HG03354 (cell line): ENCODE results near the gene CNTN3.

Experiments used
- ATAC-seq: cut with Tn5 transposase; IDR thresholded peaks from one replicate; pipeline ENCODE4 v1.9.1; 2021; ENCODE audit warnings: mild to moderate bottlenecking; ENCODE audit not compliant: unreplicated experiment, poor library complexity, severe bottlenecking

The CNTN3 gene

DNA sequence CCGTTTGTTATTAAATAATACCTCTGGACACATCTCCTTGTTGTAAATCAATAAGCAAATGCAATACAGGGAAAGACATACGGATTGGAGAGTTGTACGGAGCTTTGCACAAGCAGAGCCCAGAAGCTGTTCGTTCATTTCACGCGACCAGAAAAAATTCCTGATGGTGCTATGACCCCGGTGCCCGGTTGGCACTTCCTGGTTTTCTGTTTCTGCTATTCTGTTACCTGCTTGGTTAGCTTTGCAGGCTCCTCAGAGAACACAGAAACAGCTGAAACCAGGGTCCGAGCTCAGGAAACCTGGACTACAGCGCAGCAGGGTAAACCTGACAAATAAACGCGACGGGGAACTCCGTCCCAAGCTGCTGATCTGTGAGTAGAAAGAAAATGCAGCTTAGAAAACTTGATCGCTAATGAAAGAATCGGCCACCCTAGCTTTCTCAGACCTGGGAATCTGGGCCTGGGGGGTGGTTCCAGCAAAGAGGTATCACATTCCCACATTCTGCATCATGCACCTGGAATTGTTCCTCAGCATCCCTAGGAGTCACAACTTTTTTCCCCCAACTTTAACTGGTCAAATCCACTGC is 845 bp downstream of the CNTN3 start:
- no peak for ATAC-seq

DNA sequence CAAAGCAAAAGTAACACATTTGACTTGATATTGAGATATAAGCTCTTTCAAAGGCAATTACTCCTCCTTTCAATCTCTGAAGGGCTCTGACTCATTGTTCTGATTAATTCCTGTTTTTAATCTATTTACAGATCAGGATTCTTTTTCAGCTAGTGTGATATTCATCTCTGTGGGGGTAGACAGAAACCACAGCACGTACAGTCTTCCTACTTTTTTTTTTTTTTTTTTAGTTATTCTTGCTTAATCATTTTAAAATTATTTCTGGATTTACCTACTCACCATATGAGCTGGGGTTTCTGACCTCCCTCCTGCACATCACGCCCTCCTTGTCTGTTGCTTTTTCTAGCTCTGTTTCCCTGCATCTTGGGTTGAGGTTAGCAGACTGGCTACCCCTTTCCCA is 1.4 kb downstream of the CNTN3 start:
- no peak for ATAC-seq

DNA sequence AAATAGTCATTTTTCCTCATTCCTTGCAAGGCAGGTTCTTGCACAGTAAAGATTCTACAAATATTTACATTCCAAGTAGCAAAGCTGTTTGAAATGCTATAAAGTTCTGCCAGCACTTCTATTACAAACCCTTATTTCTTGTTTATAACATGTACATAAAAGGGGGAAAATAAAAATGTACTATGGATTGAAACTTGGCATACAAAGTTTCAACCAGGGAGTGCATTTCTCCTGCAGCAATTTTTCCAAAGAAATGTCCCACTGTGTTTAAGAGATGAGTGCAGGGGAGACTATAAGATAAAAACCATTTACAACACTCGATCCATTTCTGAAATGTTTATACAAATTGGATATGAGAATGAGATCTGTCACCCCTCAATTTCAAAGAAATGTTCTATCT is 3.3 kb downstream of the CNTN3 start:
- no peak for ATAC-seq

DNA sequence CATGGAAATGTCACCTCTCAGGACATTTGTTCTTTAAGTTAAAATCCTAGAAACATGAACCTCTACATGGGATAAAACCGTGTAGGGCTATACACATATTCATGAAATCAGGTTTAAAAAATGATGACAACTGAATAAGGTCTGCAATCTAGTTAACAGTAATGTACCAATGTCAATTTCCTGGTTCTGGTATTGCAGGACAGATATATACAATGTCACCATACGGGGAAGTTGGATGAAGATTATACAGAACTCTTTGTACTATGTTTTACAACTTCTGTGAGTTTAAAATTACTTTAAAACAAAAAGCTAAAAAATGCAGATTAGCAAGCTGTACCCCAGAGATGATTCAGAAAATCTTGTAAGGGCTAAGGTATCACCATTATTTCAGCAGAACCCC is 6.7 kb downstream of the CNTN3 start:
- ATAC-seq: no peak

DNA sequence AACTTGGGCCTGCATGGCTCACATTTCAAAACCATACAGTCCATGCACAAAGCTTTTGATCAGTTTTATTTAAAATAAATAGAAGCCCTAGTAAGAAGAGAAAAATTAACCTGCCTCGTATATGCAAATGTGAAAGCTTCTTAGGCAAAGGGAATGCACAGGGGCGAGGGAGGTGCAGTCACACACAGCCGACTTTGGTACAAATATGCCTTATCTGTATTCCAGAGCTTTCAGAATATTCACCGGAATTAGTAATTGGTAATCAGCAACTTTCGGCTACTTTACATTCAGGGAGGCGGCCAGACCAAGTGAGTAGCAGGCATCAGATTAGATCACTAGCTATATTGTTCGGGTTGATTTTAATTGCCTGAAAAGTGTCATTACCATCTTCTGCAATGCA is 7.5 kb downstream of the CNTN3 start:
- ATAC-seq: no peak

DNA sequence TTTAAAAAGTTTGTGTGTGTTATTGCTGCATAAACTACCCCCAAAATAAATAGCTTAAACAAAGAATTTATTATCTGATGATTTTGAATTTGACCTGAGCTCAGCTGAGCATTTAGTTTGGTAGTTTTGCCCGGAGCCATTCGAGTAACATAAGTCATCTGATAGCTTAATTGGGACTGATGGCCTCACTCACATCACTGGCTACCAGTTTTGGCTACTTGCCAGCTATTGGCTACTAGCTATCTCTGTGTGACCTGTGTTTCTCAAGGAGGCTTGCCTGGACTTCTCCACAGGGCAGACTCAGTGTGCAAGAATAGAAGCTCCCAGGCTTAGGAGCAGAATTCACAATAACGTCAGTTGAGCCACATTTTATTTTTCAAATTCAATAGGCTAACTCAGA is 9.0 kb downstream of the CNTN3 start:
- no peak for ATAC-seq

DNA sequence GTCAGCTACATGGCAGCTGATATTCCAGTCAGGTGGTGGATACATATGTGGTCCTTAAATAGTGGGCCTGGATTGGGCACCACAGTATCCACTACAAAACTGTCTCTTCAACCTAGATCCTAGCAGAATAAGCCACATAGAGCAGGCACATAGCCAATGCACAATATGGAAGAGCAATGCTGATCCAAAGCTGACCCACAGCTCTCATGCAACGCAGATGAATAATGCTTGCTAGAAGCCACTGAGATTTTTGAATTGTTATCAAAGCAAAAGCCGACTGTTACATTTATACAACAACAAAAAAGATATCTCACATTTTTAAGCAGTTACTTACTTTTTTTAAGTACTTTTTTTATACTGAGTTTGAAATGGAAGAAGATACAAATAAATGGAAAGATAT is 11.2 kb downstream of the CNTN3 start:
- no peak for ATAC-seq

DNA sequence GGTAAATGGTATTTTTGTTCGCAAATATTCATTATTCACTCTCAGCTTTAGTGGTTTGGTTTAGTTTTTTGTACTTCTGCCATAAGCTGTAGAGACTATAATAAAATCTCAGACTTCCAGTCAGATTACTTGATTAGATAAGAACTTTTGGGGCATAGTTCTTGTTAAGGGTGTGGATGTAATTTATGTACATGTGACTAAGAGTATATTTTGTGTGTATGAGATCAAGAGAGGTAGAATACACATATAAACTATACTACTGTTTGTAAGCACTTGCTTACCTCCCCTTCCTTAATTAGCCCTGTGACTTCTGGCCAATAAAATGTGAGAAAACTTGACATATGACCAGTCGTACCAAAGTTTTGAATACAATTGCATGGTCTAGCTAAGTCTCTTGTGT is 12.0 kb downstream of the CNTN3 start:
- ATAC-seq: no peak

DNA sequence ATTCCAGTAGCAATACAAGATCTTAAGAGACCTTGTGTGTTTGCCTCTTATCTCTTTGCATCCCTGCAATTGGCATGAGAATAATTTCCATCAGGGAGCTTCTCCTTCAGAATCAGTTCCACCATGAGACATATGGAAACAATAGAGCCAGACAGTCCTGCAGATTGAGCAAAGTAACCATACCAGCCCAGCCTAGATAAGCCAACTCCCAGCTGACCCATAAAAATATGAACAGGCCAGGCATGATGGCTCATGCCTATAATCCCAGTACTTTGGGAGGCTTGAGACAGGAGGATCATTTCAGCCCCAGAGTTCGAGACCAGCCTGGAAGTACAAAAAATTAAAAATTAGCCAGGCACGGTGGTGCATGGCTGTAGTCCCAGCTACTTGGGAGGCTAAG is 12.7 kb downstream of the CNTN3 start:
- no peak for ATAC-seq

DNA sequence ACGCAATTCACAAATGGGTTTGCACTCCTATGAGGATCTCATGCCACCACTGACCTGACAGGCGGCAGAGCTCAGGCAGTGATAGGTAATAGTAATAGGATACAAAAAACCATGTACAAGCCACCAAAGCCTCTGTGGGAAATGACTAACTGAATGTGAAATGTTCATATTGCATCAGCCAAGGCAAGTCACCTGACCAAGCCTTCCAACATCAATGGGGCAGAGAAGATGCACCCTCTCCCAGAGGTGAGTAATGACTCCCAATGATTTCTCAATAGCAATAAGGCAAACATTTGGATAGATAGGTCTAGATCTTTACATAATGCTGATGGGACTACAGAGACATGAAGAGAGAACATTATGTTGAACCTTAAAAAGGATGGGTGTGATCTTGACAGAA is 14.9 kb downstream of the CNTN3 start:
- ATAC-seq: no peak

DNA sequence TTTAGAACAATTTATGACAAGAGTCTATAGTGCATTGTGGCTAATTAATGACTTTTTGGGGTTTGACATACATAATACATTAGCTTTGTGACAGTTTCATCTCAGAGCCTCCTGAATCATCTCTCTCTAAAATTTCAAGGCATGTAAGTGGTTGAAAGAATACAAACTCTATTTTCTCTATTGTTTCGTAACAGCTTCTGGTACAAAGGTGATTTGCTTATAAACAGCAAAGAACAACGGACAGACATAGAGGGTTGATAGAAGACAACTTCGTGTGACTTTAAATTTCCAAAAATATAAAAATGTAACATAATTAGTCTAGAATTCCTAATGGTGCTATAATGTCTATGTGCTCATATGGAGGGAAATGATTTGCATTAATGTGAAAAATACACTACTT is 21.3 kb downstream of the CNTN3 start:
- no peak for ATAC-seq

DNA sequence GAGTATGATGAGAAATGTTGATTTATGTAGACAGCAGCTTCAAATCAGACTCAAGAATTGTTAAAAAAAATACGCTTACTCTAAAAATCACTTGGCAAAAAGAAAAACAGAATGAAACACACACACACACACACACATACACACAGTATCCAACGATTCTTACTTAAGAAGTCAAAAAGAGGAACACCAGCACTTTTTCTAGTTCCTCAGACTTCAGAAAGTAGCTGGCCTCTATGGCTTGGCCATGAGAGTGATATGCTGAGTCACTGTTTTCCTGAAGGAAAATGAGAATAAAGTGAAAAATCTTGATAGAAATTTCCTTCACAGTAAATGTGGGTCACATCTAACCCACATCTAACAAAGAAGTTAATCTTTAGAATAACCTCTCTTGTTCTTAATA is 22.1 kb downstream of the CNTN3 start:
- no peak for ATAC-seq

DNA sequence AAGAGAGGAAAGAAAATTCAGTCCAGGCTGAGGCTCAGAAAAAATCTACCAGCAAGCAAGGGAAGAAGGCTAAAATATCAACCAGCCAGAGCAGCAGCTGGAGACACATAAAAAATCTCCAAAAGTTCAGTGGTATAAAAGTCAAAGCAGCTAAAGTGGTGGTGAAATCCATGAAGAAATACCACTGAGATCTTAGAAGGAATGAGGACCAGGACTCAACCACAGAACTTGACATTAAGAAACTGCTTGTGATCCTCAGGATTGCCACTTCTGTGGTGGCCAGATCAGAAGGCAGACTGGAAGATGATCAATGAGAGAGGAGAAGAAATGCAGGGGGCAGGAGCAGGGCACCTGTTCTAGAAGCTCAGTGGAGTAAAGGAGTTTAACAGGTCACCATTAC is 22.5 kb downstream of the CNTN3 start:
- ATAC-seq: no peak

DNA sequence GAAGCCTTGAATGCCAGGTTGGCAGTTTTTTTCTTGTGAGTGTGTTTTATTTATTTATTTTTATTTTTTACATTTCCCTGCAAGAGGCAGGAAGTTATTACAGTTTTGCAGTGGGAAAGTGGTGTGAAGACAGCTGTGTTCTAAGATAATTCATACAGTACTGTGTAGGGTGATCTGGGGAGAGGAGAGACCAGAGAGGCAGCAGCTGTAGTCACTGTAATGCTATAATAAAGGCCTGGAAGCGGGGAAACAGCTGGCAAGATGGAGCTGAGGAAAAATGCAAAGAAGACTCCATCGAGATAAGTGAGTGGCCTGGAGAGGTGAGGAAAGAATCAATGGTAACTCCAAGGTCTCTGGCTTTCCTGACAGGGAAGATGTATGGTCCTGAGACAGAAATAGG is 23.1 kb downstream of the CNTN3 start:
- ATAC-seq: no peak

DNA sequence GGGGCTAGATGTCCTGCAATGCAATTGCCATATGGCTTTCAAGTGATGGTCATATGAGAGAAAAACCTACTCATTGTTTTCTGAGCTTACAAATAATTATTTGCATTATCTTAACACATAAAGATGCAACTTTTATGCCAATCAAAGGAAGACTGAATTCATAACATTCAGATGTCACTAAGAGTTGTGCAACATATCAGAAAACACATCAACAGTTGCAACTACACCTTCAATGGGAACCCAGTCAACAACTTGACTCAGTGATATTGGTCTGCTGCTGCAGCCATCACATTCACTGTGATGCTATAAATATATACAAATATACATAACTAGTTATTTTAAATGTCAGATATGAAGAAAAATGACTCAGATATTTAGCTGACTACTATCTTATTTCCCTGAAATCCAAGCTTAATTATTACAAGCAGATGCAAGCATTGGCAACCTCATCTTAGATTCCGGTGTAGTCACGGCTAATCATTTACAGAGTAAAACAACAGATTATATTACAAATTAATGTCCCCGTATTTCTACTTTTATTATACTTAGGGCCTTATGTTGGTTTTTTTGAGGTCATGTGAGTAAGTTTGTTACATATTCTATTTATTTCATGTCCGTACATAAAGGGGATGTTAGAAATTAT is 23.7 kb downstream of the CNTN3 start:
- no peak for ATAC-seq

DNA sequence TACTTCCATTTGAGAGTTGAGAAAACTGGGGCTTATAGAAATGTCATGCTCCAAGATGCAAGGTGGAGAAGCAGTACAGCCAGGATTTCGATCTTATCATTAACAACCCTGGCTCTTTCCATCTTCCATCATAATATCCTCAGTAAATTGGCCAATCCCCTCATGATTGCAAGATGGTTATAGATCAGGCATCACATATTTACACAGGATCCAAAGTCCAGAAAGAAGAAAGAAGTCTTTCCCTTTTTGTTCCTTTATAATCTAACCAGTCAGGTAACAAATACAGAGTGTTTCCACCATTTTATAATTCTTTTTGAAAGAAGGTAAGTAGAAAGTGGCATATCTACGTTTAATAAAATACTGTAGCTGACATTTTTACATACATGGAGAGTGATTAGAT is 29.7 kb downstream of the CNTN3 start:
- ATAC-seq: no peak

DNA sequence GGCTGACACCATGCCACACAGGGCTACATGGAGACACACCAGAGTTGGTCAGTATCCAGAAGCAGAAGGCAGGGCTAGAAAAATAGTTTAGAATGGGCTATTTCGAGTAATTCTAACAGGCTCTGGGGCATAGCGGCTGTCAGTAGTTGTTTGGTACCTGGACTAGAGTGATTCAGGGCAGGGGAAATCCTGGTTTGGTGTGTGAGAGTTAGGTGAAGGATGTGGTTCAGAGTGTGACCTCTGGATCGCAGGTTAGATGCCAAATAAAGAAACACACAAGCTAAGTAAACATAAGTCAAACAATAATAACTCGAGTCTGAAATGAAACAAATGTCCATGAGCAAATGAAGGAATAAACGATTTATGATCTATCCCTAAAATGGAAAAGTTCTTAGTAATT is 31.5 kb downstream of the CNTN3 start:
- ATAC-seq: no peak

DNA sequence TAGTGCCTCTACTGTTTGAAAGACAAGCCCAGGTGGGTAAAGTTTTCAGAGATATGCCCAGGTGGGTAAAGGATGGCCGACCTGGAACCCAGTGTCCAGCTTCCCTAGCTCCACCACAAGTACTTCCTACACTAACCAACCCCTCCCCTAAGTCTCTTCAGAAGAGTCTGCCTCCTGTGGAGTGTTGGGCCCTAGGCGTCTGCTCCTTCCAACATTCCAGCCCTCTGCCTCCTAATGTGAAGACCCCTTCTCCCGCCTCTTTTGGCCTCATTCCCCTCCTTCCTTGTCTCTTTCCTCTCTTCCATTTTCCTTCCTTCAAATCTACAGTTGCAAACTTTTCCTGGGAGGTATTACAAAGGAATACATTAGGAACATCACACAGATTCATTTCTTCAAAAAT is 38.6 kb downstream of the CNTN3 start:
- ATAC-seq: no peak

DNA sequence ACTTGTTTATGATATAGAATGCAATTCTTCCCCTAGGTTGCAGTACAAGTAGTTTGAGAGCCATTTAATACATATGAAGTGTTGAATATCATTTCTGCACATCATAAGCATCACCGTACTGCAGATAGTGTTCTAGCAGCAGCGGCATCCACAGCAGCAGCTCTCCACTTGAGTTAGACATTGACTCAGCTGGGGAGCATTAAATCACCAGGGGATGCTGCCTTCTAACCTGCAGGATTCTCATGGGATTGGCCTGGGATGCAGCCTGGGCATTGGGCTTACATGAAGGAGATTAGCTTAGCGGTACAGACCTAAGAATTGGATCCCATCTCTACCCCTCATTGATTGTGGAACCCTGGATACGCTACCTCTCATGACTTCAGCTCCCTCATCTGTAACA is 43.3 kb downstream of the CNTN3 start:
- no peak for ATAC-seq
